A673 (cell line): ENCODE data around the gene CEP72. TPM values are rescaled to one million over a fixed set of nuclear protein-coding genes. Genes with fewer than 3 reads are reported as not detected.
"Not testable (repeated sequence)": the region's sequence is repeated elsewhere in the genome, so short reads cannot be mapped to it uniquely, and the experiment has no call there.

Experiments used
- BruUV-seq: library from RNA; stranded (reverse); fragments of 400-500 nt; replicated peaks from 2 replicates; lab custom pipeline; 2021; lab: Mats Ljungman, UMichigan
- CTCF ChIA-PET: fragments of 300-600 bp; sonication (Branson Sonifier 250); formaldehyde crosslinking; loops from one replicate; lab custom pipeline; 2022; ENCODE audit warnings: antibody characterized with exemption; lab: Charles Lee
- POLR2A ChIA-PET: fragments of 300-600 bp; sonication (Branson Sonifier 250); formaldehyde crosslinking; loops from one replicate; lab custom pipeline; 2022; ENCODE audit warnings: antibody characterized with exemption; ENCODE audit not compliant: low non-redundant PET; lab: Charles Lee
- DNase-seq: peaks from one replicate; pipeline ENCODE4 v3.0.0-alpha.2; 2015; ENCODE audit warnings: low spot score
- H3K27ac ChIP-seq: fragments of 200-600 bp; sonication (generic); 2 replicates; pipeline ENCODE4 v1.5.1; 2016; ENCODE audit warnings: mixed run types, low read depth, mild to moderate bottlenecking, mixed read lengths, antibody characterized with exemption, low read length; ENCODE audit not compliant: poor library complexity, severe bottlenecking
- H3K27me3 ChIP-seq: fragments of 200-600 bp; sonication (generic); replicated peaks from 2 replicates; pipeline ENCODE4 v1.6.1; 2017; ENCODE audit warnings: mixed run types, low read depth, mild to moderate bottlenecking, mixed read lengths, antibody characterized with exemption, low read length; ENCODE audit not compliant: insufficient read depth, poor library complexity
- H3K36me3 ChIP-seq: fragments of 200-600 bp; sonication (generic); 2 replicates; pipeline ENCODE4 v1.6.1; 2016; ENCODE audit warnings: mixed run types, mild to moderate bottlenecking, mixed read lengths, antibody characterized with exemption, low read length; ENCODE audit not compliant: insufficient read depth, poor library complexity, severe bottlenecking
- H3K4me1 ChIP-seq: fragments of 200-600 bp; sonication (generic); 2 replicates; pipeline ENCODE4 v1.6.1; 2017; ENCODE audit warnings: mixed run types, mild to moderate bottlenecking, mixed read lengths, antibody characterized with exemption, low read length; ENCODE audit not compliant: insufficient read depth, poor library complexity, severe bottlenecking
- H3K4me3 ChIP-seq: fragments of 200-600 bp; sonication (generic); 2 replicates; pipeline ENCODE4 v1.5.1; 2016; ENCODE audit warnings: low read depth, mixed run types, mild to moderate bottlenecking, mixed read lengths, low read length; ENCODE audit not compliant: poor library complexity, severe bottlenecking
- H3K9me3 ChIP-seq: fragments of 200-600 bp; sonication (generic); 2 replicates; pipeline ENCODE4 v1.6.1; 2016; ENCODE audit warnings: mixed run types, low read depth, mild to moderate bottlenecking, mixed read lengths, antibody characterized with exemption, low read length; ENCODE audit not compliant: poor library complexity, severe bottlenecking
- CTCF ChIP-seq: fragments of 300-800, 200-600 bp; sonication (generic); conservative IDR thresholded peaks from 2 replicates; pipeline ENCODE4 v1.5.1; 2017; ENCODE audit warnings: low read depth, mild to moderate bottlenecking, antibody characterized with exemption, low read length, moderate library complexity, mixed read lengths
- EZH2 ChIP-seq: fragments of 200-600 bp; sonication (generic); IDR thresholded peaks from 2 replicates; pipeline ENCODE4 v1.6.1; 2017; ENCODE audit warnings: borderline replicate concordance, low read depth, mild to moderate bottlenecking, mixed read lengths, antibody characterized with exemption, low read length; ENCODE audit not compliant: poor library complexity, severe bottlenecking
- intact Hi-C: fragments of 100-400 bp; cut with micrococcal nuclease; formaldehyde crosslinking; loops from one replicate; pipeline ENCODE4 v1.10.0; 2022; ENCODE audit not compliant: unreplicated experiment
- total RNA-seq: library from RNA; stranded (reverse); gene quantifications from 2 replicates; pipeline ENCODE4 v1.2.3, GENCODE V29; 2021

Gene CEP72
- total RNA-seq, 1 experiment from 2014 or later = 37.2 TPM

- POLR2A ChIA-PET = no interaction called here
- intact Hi-C loops = no loop called here
- H3K27me3 ChIP-seq = peaks cover 54% of the 10 kb centered on the region
- peaks cover 17% of the 10 kb centered on the region for H3K9me3 ChIP-seq
- no peak overlapping the region for H3K27ac ChIP-seq
- H3K4me3 ChIP-seq = no peak overlapping the region
- DNase-seq = no peak
- H3K4me1 ChIP-seq = no peaks in the 10 kb centered on the region
- CTCF ChIA-PET = no interaction called here
- TF ChIP-seq EZH2 = no peak
- TF ChIP-seq CTCF = no peak
- no peaks in the 10 kb centered on the region for H3K36me3 ChIP-seq
- BruUV-seq = no TSS peak
These were observed 36.5 kb upstream of the CEP72 start for GRCh38 chr5:575636-576035.

- H3K27me3 ChIP-seq = peaks cover 59% of the 10 kb centered on the region
- DNase-seq, H3K4me3 ChIP-seq, H3K27ac ChIP-seq, intact Hi-C loops, H3K4me1 ChIP-seq, POLR2A ChIA-PET, BruUV-seq, H3K36me3 ChIP-seq, CTCF ChIA-PET: not testable (repeated sequence)
- H3K9me3 ChIP-seq = peaks cover 17% of the 10 kb centered on the region
These were observed 34.9 kb upstream of the CEP72 start for GRCh38 chr5:577214-577613.

- CTCF ChIA-PET = interaction anchor here (0.6 kb wide), 1 partner anchor 415 kb away, joined by 3 read pairs; no protein-coding TSS in a partner anchor
- no peak overlapping the region for H3K4me3 ChIP-seq
- H3K27me3 ChIP-seq = peaks cover 59% of the 10 kb centered on the region
- no peaks in the 10 kb centered on the region for H3K4me1 ChIP-seq
- no peaks in the 10 kb centered on the region for H3K36me3 ChIP-seq
- BruUV-seq = no TSS peak
- POLR2A ChIA-PET = no interaction called here
- intact Hi-C loops = no loop called here
- DNase-seq = no peak
- no peak for TF ChIP-seq EZH2
- TF ChIP-seq CTCF = no peak
- H3K27ac ChIP-seq = no peak overlapping the region
- peaks cover 17% of the 10 kb centered on the region for H3K9me3 ChIP-seq
These were observed 34.3 kb upstream of the CEP72 start for GRCh38 chr5:577800-578199.

GRCh38 chr5:579211-579610 is 32.9 kb upstream of the CEP72 start:
- Histone ChIP-seq H3K4me3 (no peak overlapping the region), H3K27me3 (peaks cover 54% of the 10 kb centered on the region), H3K9me3 (peaks cover 17% of the 10 kb centered on the region), H3K36me3 (no peaks in the 10 kb centered on the region), H3K27ac (no peak overlapping the region), H3K4me1 (no peaks in the 10 kb centered on the region)
- CTCF ChIA-PET = no interaction called here
- no peak for DNase-seq
- intact Hi-C loops = no loop called here
- no peak for TF ChIP-seq EZH2
- POLR2A ChIA-PET = no interaction called here
- BruUV-seq = no TSS peak
